22Rv1 (cell line): ENCODE measurements around the gene CWF19L1.

Experiments
- H3K27ac ChIP-seq: fragments of 450-650 bp; 2 replicates; pipeline ENCODE4 v1.5.1; 2017
- CTCF ChIP-seq: fragments of 450-650 bp; IDR thresholded peaks from 2 replicates; pipeline ENCODE4 v1.5.1; 2017; ENCODE audit warnings: mild to moderate bottlenecking
- ZFX ChIP-seq: fragments of 450-650 bp; IDR thresholded peaks from 2 replicates; pipeline ENCODE4 v1.6.1; 2017; ENCODE audit warnings: antibody characterized with exemption, borderline replicate concordance

Gene CWF19L1

GRCh38 chr10:100186253-100187212 lies 80.9 kb downstream of the CWF19L1 start:
- peak overlapping the region; percentile 90 for H3K27ac ChIP-seq
- TF ChIP-seq CTCF (no peak), ZFX (no peak)

- TF ChIP-seq CTCF, result no peak
- no peak for TF ChIP-seq ZFX
- peak within 1 kb of the TSS; percentile 90 for H3K27ac ChIP-seq
These were observed 81.8 kb downstream of the CWF19L1 start, which contains the start of gene ERLIN1 for GRCh38 chr10:100185364-100186252. TSS of gene ERLIN1 (minus strand) at chr10:100186029. CDS start at chr10:100185626, 403 bp downstream.

- peak overlapping the region; percentile 90 for H3K27ac ChIP-seq
- TF ChIP-seq CTCF (no peak), ZFX (no peak)
These were observed 82.6 kb downstream of the CWF19L1 start for GRCh38 chr10:100184840-100185239.

GRCh38 chr10:100184426-100184825 lies 83.0 kb downstream of the CWF19L1 start:
- no peak for TF ChIP-seq CTCF
- TF ChIP-seq ZFX, result no peak
- peak overlapping the region; percentile 90 for H3K27ac ChIP-seq

- TF ChIP-seq CTCF (no peak), ZFX (no peak)
- H3K27ac ChIP-seq, result no peak overlapping the region
These were observed 84.0 kb downstream of the CWF19L1 start for GRCh38 chr10:100183481-100183880.

- TF ChIP-seq ZFX (no peak), CTCF (no peak)
- no peak overlapping the region for H3K27ac ChIP-seq
These were observed 84.5 kb downstream of the CWF19L1 start for GRCh38 chr10:100182908-100183307.
